PC-3 (cell line): ENCODE results near the gene INVS. TPM values are rescaled to one million over a fixed set of nuclear protein-coding genes. Genes with fewer than 3 reads are reported as not detected.

ENCODE experiments used
- ATAC-seq: fragments of 200-7000 bp; cut with Tn5 transposase; 2 replicates; pipeline ENCODE4 v1.9.1; 2020; ENCODE audit warnings: mild to moderate bottlenecking, moderate library complexity
- BruUV-seq: library from RNA; stranded (reverse); fragments of 400-500 nt; replicated peaks from 2 replicates; lab custom pipeline; 2021; lab: Mats Ljungman, UMichigan
- CTCF ChIA-PET: fragments of 300-600 bp; sonication (Branson Sonifier 250); formaldehyde crosslinking; loops from one replicate; lab custom pipeline; 2022; ENCODE audit warnings: antibody characterized with exemption; lab: Charles Lee
- POLR2A ChIA-PET: fragments of 300-600 bp; sonication (Branson Sonifier 250); formaldehyde crosslinking; loops from one replicate; lab custom pipeline; 2022; ENCODE audit warnings: antibody characterized with exemption; ENCODE audit not compliant: unreplicated experiment; lab: Charles Lee
- DNase-seq: peaks from one replicate; pipeline ENCODE4 v3.0.0-alpha.2; 2015
- H2AFZ ChIP-seq: fragments of 300-600 bp; sonication (generic); 2 replicates; pipeline ENCODE4 v1.6.0; 2016; ENCODE audit warnings: antibody characterized with exemption, low read length
- H3F3A ChIP-seq: fragments of 300-600 bp; sonication (generic); one replicate; pipeline ENCODE4 v1.6.0; 2017; ENCODE audit warnings: antibody characterized with exemption, low read length, control low read depth, mild to moderate bottlenecking; ENCODE audit not compliant: unreplicated experiment
- H3K27ac ChIP-seq: fragments of 300-600 bp; sonication (generic); 2 replicates; pipeline ENCODE4 v1.5.1; 2016; ENCODE audit warnings: mild to moderate bottlenecking, low read length
- H3K27me3 ChIP-seq: fragments of 300-600 bp; sonication (generic); 2 replicates; pipeline ENCODE4 v1.6.1; 2016; ENCODE audit warnings: low read length, mixed read lengths
- H3K36me3 ChIP-seq: fragments of 300-600 bp; sonication (generic); 2 replicates; pipeline ENCODE4 v1.6.1; 2016; ENCODE audit warnings: low read depth, mixed run types, low read length, mixed read lengths
- H3K4me1 ChIP-seq: fragments of 300-600 bp; sonication (generic); 2 replicates; pipeline ENCODE4 v1.5.1; 2016; ENCODE audit warnings: low read length; ENCODE audit not compliant: insufficient read depth
- H3K4me2 ChIP-seq: fragments of 300-600 bp; sonication (generic); 2 replicates; pipeline ENCODE4 v1.6.0; 2016; ENCODE audit warnings: low read length
- H3K4me3 ChIP-seq: fragments of 300-600 bp; sonication (generic); 2 replicates; pipeline ENCODE4 v1.5.1; 2016; ENCODE audit warnings: mild to moderate bottlenecking, low read length, mixed read lengths
- H3K79me2 ChIP-seq: fragments of 300-600 bp; sonication (generic); 2 replicates; pipeline ENCODE4 v1.6.1; 2017; ENCODE audit warnings: low read length, mixed read lengths
- H3K9ac ChIP-seq: fragments of 300-600 bp; sonication (generic); 2 replicates; pipeline ENCODE4 v1.6.0; 2016; ENCODE audit warnings: mild to moderate bottlenecking, low read length
- H3K9me2 ChIP-seq: fragments of 300-600 bp; sonication (generic); replicated peaks from 2 replicates; pipeline ENCODE4 v1.6.1; 2016; ENCODE audit warnings: mixed run types, low read length, mixed read lengths
- H3K9me3 ChIP-seq: fragments of 300-600 bp; sonication (generic); 2 replicates; pipeline ENCODE4 v1.6.1; 2016; ENCODE audit warnings: low read length, mixed read lengths
- H4K20me1 ChIP-seq: fragments of 300-600 bp; sonication (generic); 2 replicates; pipeline ENCODE4 v1.6.1; 2016; ENCODE audit warnings: low read length, mixed read lengths
- CTCF ChIP-seq: fragments of 300-600 bp; sonication (generic); conservative IDR thresholded peaks from 2 replicates; pipeline ENCODE4 v1.5.1; 2017; ENCODE audit warnings: antibody characterized with exemption, low read depth, mild to moderate bottlenecking, low read length
- EZH2 ChIP-seq: fragments of 300-600 bp; sonication (generic); IDR thresholded peaks from one replicate; pipeline ENCODE4 v1.6.1; 2017; ENCODE audit warnings: antibody characterized with exemption, mild to moderate bottlenecking, low read length; ENCODE audit not compliant: unreplicated experiment
- EZH2phosphoT487 ChIP-seq: fragments of 300-600 bp; sonication (generic); IDR thresholded peaks from 2 replicates; pipeline ENCODE4 v1.6.1; 2018; ENCODE audit warnings: mild to moderate bottlenecking, antibody characterized with exemption, low read length, borderline replicate concordance
- intact Hi-C: fragments of 100-400 bp; cut with micrococcal nuclease; formaldehyde crosslinking; loops from 2 replicates; pipeline ENCODE4 v1.9.0; 2023
- total RNA-seq: library from RNA; depleted of rRNA; stranded (reverse); fragments of >200 nt; gene quantifications from 2 replicates; pipeline ENCODE4 v1.2.3, GENCODE V29; 2014

Gene INVS
- total RNA-seq, 1 experiment from 2014 or later = 8.9 TPM

- no peaks in the 10 kb centered on the region for H3K4me1 ChIP-seq
- ATAC-seq (no peak), DNase-seq (no peak)
- no peak overlapping the region for H3K4me3 ChIP-seq
- H3K9ac ChIP-seq = no peak overlapping the region
- no peak overlapping the region for H3K4me2 ChIP-seq
- H3K27ac ChIP-seq = no peak overlapping the region
- H3K9me3 ChIP-seq = no peaks in the 10 kb centered on the region
- no peaks in the 10 kb centered on the region for H3F3A ChIP-seq
- TF ChIP-seq CTCF (no peak), EZH2 (no peak), EZH2phosphoT487 (no peak)
- no peak overlapping the region for H2AFZ ChIP-seq
- ChIA-PET CTCF (no interaction called here), POLR2A (no interaction called here)
- no peaks in the 10 kb centered on the region for H3K36me3 ChIP-seq
- H3K79me2 ChIP-seq = no peaks in the 10 kb centered on the region
- no peaks in the 10 kb centered on the region for H3K27me3 ChIP-seq
- no peaks in the 10 kb centered on the region for H4K20me1 ChIP-seq
- intact Hi-C loops = no loop called here
- no peaks in the 10 kb centered on the region for H3K9me2 ChIP-seq
- BruUV-seq = no TSS peak
These were observed 91.3 kb downstream of the INVS start for GRCh38 chr9:100190339-100190738.

- BruUV-seq = no TSS peak
- H3K36me3 ChIP-seq = no peaks in the 10 kb centered on the region
- CTCF ChIA-PET = no interaction called here
These were observed 92.2 kb downstream of the INVS start for GRCh38 chr9:100191264-100191663.

GRCh38 chr9:100193078-100193477, 94.0 kb downstream of the INVS start:
- no peaks in the 10 kb centered on the region for H3K4me1 ChIP-seq
- no peak overlapping the region for H3K27ac ChIP-seq
- no peaks in the 10 kb centered on the region for H4K20me1 ChIP-seq
- no peak overlapping the region for H3K4me2 ChIP-seq
- no peak overlapping the region for H2AFZ ChIP-seq
- intact Hi-C loops = no loop called here
- BruUV-seq = no TSS peak
- no peaks in the 10 kb centered on the region for H3K79me2 ChIP-seq
- no peaks in the 10 kb centered on the region for H3K27me3 ChIP-seq
- no peaks in the 10 kb centered on the region for H3K9me3 ChIP-seq
- H3K9ac ChIP-seq = no peak overlapping the region
- H3F3A ChIP-seq = no peaks in the 10 kb centered on the region
- no peaks in the 10 kb centered on the region for H3K36me3 ChIP-seq
- ChIA-PET CTCF (no interaction called here), POLR2A (no interaction called here)
- no peak overlapping the region for H3K4me3 ChIP-seq
- TF ChIP-seq EZH2 (no peak), EZH2phosphoT487 (no peak), CTCF (no peak)
- DNase-seq = no peak
- no peaks in the 10 kb centered on the region for H3K9me2 ChIP-seq
- ATAC-seq = no peak

More at GRCh38 chr9:100191264-100191663, 92.2 kb downstream of the INVS start:
- ATAC-seq = no peak
- intact Hi-C loops = no loop called here
- no peaks in the 10 kb centered on the region for H4K20me1 ChIP-seq
- no peak overlapping the region for H3K9ac ChIP-seq
- H3K4me2 ChIP-seq = no peak overlapping the region
- H3K4me1 ChIP-seq = no peaks in the 10 kb centered on the region
- DNase-seq = no peak
- H3K4me3 ChIP-seq = no peak overlapping the region
- no peak overlapping the region for H2AFZ ChIP-seq
- no peaks in the 10 kb centered on the region for H3K9me3 ChIP-seq
- no peaks in the 10 kb centered on the region for H3K9me2 ChIP-seq
- no peaks in the 10 kb centered on the region for H3F3A ChIP-seq
- TF ChIP-seq EZH2phosphoT487 (no peak), CTCF (no peak), EZH2 (no peak)
- H3K79me2 ChIP-seq = no peaks in the 10 kb centered on the region
- POLR2A ChIA-PET = no interaction called here
- no peak overlapping the region for H3K27ac ChIP-seq
- H3K27me3 ChIP-seq = no peaks in the 10 kb centered on the region
